C1 segment of cervical spinal cord (tissue), 14 donors: Measurements from ENCODE around the gene AOAH.
"Not testable (repeated sequence)": the region's sequence is repeated elsewhere in the genome, so short reads cannot be mapped to it uniquely, and the experiment has no call there.

ENCODE experiments used
- DNase-seq, 14 donors: peaks; one replicate each; lab custom pipeline; 2025; lab: John Stamatoyannopoulos, UW

Gene AOAH

DNA sequence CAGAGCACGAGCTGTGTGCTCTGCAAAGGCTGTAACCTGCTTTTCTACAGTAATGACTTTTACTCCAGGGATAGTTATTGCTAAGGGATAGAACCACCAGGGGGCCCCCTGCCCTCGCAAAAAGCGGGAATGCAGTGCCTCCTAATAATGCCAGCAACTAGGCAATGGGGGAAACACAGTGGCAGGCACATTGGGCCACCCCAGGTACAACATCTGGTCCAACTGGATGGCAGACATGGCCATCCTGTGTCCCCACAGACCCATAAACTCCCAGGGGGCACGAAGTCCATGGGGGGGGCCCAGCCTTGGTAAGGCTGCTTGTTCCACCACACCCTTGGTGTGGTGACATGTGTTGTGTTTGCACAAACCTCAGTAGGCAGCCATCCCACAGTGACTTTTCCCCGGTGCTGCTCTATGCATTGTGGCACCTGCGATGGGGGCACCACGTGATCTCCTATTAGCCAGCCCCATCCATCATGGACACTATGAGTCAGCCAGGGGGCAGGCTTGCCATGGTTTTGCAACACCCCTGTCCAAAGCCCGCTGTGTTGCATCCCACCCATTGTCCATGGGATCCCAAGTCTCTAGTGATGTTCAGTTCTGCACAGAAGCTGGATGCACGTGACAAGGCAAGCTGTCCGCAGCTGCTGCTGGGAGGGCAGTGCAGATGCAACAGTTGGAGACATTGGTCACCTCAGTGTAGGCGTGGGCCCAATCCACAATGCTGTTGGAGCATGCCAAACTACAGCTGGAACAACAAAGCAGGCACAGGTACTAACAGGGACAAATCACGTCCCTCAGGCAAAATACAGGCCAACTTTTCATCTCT, 250.6 kb downstream of the AOAH start:
- peak in 7 of 14 donors; percentile 3 to 42 (median 18) for DNase-seq

- no peak for DNase-seq
Observed at GRCh38 chr7:36472141-36472729, 252.1 kb downstream of the AOAH start.

- DNase-seq: no peak
Observed at GRCh38 chr7:36469236-36469635, 255.1 kb downstream of the AOAH start.

GRCh38 chr7:36468370-36469101, 255.8 kb downstream of the AOAH start:
- no peak for DNase-seq

GRCh38 chr7:36466001-36466400, 258.3 kb downstream of the AOAH start:
- DNase-seq: not testable (repeated sequence)

DNA sequence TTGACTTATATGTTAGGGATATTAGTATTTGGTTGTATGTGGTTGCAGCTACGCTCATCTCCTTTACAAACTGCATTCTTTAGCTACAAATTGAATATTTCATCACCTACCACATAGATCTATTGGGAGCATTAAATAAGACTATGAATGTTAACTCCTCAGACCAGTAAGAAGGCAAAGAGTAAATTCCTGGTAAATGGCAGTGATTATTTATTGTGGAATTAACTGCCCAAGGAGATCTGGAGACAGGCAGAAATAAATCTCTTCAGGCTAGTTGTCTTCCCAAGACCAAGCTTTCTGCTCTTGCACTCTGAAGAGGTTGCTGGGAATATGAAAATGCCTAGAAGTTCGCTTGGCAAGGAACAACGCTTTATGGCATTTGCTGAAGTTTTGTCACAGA, 260.0 kb downstream of the AOAH start:
- DNase-seq: no peak
